ENCODE measurements around the gene FBXL5.

DNA sequence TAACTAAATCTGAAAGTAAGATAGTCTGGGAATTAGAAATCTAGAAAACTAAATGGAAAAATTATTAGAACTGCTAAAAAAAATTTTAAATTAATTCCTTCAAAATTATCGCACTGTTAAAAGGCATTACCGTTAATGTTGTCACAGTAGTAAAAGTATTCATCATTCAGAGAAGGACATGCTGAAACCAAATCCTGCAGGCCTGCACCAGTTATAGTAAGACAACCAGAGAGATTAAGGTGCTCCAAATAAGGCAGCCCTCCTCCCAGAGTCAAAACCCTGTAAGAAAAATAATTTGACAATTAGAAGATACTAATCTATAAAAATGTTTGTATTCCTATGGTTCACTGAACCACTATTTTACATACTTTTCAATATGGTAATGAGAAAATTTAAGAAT, 43.0 kb downstream of the FBXL5 start:
- TF ChIP-seq NFYB (CRISPR knock-in tag; IDR thresholded peaks at IDR 0.05) (no peak), NONO (IDR thresholded peaks at IDR 0.05) (no peak), NONO (CRISPR knock-in tag; conservative IDR thresholded peaks at IDR 0.05) (no peak), ZFAT (CRISPR knock-in tag; conservative IDR thresholded peaks at IDR 0.05) (no peak), CTCF (CRISPR knock-in tag; IDR thresholded peaks at IDR 0.05) (no peak), TBL1XR1 (IDR thresholded peaks at IDR 0.05; ENCODE audit: borderline replicate concordance, low read length, partially characterized antibody) (no peak), IRF2 (CRISPR knock-in tag; IDR thresholded peaks at IDR 0.05) (no peak), YY1 (IDR thresholded peaks at IDR 0.05; ENCODE audit: insufficient read depth, insufficient replicate concordance, low read depth, low read length) (no peak), TEAD2 (CRISPR knock-in tag; IDR thresholded peaks at IDR 0.05) (no peak), RARG (CRISPR knock-in tag; IDR thresholded peaks at IDR 0.05; ENCODE audit: low read depth) (no peak), BCL3 (CRISPR knock-in tag; IDR thresholded peaks at IDR 0.05) (no peak), ZNF674 (CRISPR knock-in tag; IDR thresholded peaks at IDR 0.05; ENCODE audit: low read depth) (no peak)
- TF ChIP-seq, protein P1, sequence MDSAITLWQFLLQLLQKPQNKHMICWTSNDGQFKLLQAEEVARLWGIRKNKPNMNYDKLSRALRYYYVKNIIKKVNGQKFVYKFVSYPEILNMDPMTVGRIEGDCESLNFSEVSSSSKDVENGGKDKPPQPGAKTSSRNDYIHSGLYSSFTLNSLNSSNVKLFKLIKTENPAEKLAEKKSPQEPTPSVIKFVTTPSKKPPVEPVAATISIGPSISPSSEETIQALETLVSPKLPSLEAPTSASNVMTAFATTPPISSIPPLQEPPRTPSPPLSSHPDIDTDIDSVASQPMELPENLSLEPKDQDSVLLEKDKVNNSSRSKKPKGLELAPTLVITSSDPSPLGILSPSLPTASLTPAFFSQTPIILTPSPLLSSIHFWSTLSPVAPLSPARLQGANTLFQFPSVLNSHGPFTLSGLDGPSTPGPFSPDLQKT (CRISPR knock-in tag; IDR thresholded peaks at IDR 0.05; ENCODE audit: borderline replicate concordance): no peak
